Measurements from ENCODE around the gene RC3H2. TPM values are rescaled to one million over a fixed set of nuclear protein-coding genes. Genes with fewer than 3 reads are reported as not detected.
A peak's percentile ranks its signal among the peaks of the same experiment; 100 is the strongest.
"Not testable (repeated sequence)": the region's sequence is repeated elsewhere in the genome, so short reads cannot be mapped to it uniquely, and the experiment has no call there.

The RC3H2 gene
- polyA plus RNA-seq, 3 donors, result 45.2 to 47.6 (median 46.3) TPM

DNA sequence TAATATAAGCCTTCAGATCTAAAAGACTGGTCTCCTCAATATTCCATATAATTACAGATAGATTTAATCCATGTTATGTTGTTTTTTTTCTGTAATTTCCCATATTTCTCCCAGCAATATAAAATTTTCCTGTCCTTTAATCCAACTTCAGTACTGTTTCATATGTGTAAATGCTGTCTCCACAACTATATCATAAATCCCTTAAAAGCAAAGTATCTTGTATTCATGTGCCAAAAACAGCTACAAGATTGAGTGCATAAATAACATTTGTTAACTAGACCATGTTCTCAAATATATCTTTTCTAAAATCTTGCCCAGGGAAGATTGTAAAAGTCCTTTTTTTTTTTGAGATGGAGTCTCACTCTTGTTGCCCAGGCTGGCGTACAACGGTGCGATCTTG, 41.8 kb downstream of the RC3H2 start:
- DNase-seq (ENCODE audit: extremely low read depth in 1 of 11, low read depth in 9 of 11, low spot score in 4 of 11), result no peak

DNA sequence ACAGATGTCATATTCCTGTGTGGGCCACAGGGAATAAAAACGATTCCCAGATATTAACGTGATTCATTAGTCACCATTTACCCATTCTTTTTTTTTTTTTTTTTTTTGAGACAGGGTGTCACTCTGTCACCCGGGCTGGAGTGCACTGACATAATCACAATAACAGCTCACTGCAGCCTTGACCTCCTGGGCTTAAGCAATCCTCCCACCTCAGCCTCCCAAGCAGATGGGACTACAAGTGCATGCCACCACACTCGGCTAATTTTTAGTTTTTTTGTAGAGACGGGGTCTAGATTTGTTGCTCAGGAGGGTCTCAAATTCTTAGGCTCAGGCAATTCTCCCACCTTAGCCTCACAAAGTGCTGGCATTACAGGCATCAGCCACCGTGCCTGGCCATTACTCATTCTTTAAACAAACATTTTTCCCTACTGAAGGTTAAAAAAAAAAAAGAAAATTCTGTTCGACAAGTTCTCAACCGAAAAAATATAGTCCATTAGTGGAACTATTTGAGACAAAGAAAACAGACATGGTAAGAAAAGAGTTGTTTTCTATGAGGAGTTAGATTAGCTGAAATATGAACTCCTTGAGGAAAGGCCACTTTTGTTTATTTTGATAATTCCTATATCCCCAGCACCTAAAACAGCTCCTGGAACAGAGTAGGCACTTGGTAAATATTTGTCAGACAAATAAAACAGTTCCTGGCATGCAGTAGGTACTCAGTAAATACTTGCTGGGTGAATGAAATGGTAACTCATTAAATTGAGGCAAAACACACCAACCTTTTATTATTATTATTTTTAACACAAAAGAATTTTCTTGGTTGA, 44.6 kb downstream of the RC3H2 start:
- DNase-seq (ENCODE audit: extremely low read depth in 1 of 11, low read depth in 9 of 11, low spot score in 4 of 11), result no peak

DNA sequence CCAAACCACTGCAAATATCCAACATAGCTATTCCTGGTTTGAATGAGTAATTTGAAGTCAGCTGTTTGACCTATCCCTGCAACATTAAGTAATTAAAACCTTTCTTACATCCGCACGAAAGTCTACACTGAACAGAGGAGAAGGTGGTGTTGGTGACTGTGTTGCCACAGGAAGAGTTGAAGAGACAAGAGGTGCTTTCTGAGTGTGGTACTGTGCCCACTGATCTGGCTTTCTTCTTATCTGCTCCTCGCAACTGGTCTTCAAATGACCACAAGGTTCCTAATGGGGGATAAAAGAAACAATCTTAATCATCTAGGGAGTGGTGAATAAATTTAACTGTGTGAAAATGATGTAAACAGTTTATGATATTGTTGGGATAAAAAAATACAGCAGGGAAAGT, 47.3 kb downstream of the RC3H2 start:
- DNase-seq (ENCODE audit: extremely low read depth in 1 of 11, low read depth in 9 of 11, low spot score in 4 of 11), result no peak

DNA sequence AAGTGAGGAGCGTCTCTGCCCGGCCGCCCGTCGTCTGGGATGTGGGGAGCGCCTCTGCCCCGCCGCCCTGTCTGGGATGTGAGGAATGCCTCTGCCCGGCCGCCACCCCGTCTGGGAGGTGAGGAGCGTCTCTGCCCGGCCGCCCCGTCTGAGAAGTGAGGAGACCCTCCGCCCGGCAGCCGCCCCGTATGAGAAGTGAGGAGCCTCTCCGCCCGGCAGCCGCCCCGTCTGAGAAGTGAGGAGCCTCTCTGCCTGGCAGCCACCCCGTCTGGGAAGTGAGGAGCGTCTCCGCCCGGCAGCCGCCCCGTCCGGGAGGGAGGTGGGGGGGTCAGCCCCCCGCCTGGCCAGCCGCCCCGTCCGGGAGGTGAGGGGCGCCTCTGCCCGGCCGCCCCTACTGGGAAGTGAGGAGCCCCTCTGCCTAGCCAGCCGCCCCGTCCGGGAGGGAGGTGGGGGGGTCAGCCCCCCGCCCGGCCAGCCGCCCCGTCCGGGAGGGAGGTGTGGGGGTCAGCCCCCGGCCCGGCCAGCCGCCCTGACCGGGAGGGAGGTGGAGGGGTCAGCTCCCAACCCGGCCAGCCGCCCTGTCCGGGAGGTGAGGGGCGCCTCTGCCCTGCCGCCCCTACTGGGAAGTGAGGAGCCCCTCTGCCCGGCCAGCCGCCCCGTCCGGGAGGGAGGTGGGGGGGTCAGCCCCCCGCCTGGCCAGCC, 52.9 kb downstream of the RC3H2 start:
- DNase-seq (ENCODE audit: extremely low read depth in 1 of 11, low read depth in 9 of 11, low spot score in 4 of 11), result not testable (repeated sequence)

DNA sequence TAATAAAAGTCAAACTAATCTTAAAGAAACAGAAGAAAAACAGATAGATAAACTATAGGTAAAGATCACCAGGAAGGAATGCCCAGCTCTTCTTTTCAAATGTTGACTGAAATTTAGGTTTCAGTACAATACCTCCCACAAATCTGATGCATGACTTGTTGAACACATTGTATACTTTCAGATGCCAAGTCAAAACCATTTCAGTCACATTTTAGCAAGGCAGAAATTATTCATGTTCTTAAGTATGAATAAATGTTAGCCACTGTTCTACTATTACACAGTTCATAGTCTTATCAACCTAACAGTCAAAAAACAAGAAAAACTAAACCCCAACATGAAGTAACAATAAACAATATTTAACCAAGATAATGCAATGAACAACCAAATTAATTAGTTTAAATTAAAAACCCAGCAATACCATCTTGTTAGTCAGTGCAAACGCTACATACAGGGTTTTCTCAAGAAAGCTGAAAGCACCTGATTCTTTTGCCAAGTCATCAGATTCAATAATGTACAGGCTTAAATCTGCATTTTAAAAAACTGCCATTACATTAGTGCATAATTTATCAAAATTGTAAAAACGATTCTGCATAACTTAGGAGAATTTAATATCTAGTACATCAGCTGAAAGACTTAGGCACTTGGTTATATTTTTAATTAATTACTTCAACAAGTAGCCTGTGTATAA, 56.8 kb downstream of the RC3H2 start:
- DNase-seq (ENCODE audit: extremely low read depth in 1 of 11, low read depth in 9 of 11, low spot score in 4 of 11), result no peak

DNA sequence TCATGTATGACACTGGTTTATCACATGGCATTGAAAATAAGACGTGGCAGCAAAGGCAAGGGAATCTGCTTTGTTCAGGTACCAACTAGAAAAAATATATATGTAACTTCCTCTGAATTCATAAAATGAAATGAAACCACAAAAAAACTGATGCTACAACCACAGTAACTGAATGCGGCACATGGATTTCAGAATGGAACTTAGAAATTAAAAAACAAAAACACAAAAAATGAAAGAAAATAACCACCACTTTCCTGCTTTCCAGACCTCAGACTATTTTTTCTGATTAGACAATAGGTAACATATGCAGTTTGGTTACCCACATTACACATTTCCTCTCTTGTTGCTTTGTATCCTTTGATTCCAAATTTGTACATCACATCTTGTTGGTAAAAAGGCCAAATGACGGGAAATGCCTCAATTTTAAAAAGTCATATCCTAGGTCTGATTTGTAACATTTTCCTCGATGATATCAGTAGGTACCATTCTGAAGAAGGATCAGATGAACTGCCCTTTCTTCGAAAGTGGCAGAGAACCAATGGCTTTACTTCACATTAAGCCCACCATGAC, 58.7 kb downstream of the RC3H2 start:
- DNase-seq (ENCODE audit: extremely low read depth in 1 of 11, low read depth in 9 of 11, low spot score in 4 of 11), result no peak

DNA sequence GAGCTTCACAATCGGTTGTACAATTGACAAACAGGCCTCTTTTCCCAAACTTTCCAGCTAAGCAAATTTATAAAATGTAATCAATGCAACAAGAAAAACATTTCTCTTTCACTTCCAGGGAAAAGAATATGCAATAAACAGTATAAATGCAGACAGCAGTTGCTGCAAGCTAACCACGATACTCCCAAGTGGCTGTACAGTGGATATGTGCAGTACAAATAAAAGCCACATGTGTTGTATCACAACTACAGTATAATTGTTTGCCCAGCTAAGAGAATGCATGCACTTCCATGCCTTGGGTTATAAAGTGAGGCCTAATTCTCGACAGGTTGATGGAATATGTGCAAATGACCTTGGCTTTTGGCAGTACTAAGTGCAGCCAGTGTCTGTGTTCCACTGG, 60.0 kb downstream of the RC3H2 start:
- DNase-seq (ENCODE audit: extremely low read depth in 1 of 11, low read depth in 9 of 11, low spot score in 4 of 11), result no peak

DNA sequence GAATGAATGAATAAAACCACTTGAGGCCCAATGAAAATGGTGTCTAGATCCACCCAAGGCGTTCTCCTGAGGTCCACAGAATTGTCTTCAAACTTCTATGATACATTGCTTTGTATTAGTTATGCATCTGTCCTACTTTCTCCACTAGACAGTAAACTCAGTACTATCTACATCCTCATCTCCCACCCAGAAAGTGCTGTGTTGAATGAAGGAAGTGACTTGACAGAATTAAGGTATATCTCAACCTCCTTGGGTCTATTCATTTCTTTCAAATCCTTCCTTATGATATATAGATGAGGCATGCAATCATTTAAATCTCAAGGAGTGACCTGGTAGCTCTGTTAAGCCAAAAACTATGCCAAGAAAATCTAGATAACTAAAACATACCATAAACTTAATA, 61.0 kb downstream of the RC3H2 start:
- DNase-seq (ENCODE audit: extremely low read depth in 1 of 11, low read depth in 9 of 11, low spot score in 4 of 11), result no peak

DNA sequence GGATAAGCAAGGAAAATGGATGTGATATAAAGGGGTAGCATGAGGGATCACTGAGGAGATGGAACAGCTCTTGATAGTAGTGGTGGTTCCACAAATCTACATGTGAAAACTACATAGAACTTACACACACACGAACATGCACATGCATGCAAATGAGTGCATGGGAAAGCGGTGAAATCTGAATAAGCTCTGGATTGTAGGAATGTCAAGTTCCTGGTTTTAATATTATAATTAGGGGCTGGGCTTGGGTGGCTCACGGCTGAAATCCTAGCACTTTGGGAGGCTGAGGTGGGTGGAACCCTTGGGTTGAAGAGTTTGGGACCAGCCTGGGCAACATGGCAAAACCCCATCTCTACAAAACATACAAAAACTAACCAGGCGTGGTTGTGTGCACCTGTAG, 63.7 kb downstream of the RC3H2 start:
- no peak for DNase-seq (ENCODE audit: extremely low read depth in 1 of 11, low read depth in 9 of 11, low spot score in 4 of 11)

DNA sequence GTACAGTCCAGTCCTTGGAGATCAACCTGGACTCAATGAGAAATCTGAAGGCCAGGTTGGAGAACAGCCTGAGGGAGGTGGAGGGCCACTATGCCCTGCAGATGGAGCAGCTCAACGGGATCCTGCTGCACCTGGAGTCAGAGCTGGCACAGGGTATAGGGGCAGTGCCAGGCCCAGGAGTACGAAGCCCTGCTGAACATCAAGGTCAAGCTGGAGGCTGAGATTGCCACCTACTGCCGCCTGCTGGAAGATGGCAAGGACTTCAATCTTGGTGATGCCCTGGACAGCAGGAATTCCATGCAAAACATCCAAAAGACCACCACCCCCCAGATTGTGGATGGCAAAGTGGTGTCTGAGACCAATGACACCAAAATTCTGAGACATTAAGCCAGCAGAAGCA, 66.7 kb downstream of the RC3H2 start:
- not testable (repeated sequence) for DNase-seq (ENCODE audit: extremely low read depth in 1 of 11, low read depth in 9 of 11, low spot score in 4 of 11)

DNA sequence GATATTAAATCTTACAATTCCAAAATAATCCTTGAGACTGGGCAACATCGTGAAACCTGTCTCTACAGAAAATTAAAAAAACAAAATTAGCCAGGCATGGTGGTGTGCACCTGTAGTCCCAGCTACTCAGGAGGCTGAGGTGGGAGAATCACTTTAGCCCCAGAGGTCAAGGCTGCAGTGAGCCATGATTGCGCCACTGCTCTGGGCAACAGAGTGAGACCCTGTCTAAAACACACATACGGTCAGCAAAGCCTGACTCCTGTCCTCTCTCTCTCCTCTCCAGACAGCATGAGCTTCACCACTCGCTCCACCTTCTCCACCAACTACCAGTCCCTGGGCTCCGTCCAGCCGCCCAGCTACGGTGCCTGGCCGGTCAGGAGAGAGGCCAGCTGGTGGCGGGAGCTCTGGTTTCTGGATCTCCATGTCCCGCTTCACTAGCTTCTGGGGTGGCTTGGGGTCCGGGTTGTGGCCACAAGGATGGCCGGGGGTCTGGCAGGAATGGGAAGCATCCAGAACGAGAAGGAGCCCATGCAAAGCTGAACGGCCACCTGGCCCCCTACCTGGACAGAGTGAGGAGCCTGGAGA, 67.8 kb downstream of the RC3H2 start:
- DNase-seq (ENCODE audit: extremely low read depth in 1 of 11, low read depth in 9 of 11, low spot score in 4 of 11), result no peak

DNA sequence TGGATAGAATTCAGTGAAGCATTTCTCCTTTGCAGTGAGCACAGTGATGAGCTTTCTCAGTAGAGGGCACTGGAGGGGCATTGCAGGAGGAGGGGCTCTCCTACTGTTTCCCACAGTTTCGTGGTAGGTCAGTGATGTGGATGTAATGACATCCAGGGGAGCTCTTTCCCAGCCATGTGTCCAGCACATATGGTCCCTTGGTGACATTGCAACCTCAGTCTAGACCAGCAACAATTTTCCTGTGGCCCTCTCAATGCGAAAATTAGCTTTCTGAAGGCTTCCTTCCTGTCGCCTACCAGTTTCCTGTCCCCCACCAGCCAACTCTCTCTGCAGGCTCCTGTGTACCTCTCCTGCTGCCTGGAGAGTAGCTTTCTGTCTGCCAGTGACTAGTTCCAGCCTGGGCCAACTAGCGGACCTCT, 69.8 kb downstream of the RC3H2 start:
- no peak for DNase-seq (ENCODE audit: extremely low read depth in 1 of 11, low read depth in 9 of 11, low spot score in 4 of 11)

DNA sequence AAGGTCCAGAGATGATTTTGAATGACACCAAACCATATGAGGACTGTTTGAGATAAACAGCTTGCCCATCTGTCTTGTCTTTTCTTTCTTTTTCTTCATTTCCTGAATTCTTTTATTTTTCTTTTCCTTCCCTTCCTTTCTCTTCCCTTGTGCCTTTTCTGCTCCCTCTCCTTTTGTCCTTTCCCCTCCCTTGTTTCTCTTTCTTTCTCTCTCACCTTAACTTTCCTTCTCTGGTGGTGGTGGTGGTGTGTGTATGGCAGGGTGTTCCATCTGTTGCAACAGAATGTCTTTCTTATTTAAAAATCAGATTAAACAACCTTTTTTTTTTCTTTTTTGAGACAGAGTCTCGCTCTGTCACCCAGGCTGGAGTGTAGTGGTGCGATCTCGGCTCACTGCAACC, 73.0 kb downstream of the RC3H2 start:
- no peak for DNase-seq (ENCODE audit: extremely low read depth in 1 of 11, low read depth in 9 of 11, low spot score in 4 of 11)

DNA sequence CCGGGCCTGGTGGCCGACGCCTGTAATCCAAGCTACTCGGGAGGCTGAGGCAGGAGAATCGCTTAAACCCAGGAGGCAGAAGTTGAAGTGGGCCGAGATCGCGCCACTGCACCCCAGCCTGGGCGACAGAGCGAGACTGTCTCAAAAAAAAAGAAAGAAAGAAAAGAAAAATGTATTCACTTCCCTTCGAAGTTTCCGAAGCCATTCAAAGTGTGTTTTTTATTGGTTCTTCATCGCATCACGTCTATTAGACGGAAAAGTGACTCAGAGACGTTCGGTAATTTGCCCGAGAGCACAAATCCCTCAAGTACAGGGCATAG, 76.2 kb downstream of the RC3H2 start:
- DNase-seq (ENCODE audit: extremely low read depth in 1 of 11, low read depth in 9 of 11, low spot score in 4 of 11), result not testable (repeated sequence)

DNA sequence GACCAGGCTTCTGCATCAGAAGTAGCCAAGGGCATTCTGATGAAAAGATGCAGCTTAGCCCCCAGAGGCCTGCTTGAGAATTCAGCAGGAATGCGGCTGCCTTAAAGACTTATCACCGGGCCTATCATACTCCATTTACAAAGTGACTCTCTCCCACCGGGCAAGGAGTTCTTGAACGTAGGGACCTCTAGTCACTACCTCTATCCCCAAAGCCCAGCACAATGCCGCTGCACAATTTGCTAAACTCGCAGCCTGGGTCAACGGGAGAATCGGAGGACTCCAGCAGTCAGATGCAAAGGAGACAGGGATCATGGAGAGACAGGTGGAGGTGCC, 77.4 kb downstream of the RC3H2 start:
- DNase-seq (ENCODE audit: extremely low read depth in 1 of 11, low read depth in 9 of 11, low spot score in 4 of 11), result peak in 2 of 11 donors; percentile 18 to 35

DNA sequence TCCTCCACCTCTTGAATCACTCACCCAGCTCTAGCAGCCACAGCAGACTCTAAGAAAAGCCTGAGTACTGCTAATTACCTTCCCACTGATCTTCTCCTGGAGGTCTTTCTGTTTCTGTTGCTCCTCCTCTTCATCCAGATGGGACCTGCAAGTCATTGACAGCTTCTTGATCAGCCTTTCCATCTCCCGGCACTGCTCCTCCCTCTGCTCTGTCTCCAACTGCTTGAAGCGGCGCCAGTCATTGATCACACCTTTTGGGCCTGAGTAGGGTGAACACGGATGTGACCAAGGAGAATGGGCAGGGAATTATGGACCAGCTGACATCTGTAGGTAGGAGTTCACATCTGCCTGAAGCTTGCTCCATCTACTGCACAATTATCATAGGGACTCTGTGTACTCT, 82.2 kb downstream of the RC3H2 start:
- no peak for DNase-seq (ENCODE audit: extremely low read depth in 1 of 11, low read depth in 9 of 11, low spot score in 4 of 11)

DNA sequence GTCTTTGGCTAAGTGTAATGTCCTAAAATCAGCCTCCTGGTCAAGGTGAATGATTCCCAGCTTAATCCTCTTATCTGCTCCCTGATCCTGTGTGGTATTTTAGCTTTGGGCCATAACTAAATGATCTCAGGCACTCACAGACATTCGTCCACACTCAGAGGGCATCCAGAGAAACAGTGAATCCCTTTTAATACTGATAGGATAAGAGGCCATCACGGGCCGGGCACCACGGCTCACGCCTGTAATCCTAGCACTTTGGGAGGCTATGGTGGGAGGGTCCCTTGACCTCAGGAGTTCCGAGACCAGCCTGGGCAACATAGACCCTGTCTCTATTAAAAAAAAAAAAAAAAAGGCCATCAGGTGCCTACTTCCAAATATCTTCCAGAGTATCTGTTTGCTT, 83.1 kb downstream of the RC3H2 start:
- DNase-seq (ENCODE audit: extremely low read depth in 1 of 11, low read depth in 9 of 11, low spot score in 4 of 11), result no peak

DNA sequence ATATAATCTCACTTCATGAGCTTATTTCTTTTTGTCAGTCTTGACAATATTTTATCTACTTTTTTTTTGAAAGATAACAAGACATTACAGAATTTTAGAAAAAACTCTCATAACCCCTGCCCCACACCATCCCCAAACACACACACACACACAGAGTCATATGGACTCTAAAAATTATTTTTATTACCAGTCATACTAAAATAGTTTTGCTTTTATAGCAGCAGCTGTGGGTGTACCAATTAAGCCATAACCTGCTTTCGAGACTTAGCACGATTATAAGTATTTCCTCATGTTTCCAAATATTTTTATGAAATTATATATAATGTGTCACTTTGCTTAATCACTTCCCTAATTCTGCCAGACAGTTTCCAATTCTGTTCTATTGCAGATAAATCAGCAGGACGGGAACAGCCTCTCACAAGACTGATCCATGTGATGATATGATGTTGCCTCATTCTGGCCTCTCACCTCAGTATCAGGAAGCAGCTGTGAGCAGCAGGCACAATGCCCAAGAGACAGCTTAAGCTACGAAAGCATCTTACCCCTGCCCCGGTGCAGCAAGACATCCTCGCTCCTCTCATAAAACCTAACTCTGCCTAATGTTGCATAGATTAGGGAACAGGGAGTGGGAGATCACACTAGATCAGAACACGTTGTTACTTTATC, 83.7 kb downstream of the RC3H2 start:
- no peak for DNase-seq (ENCODE audit: extremely low read depth in 1 of 11, low read depth in 9 of 11, low spot score in 4 of 11)

DNA sequence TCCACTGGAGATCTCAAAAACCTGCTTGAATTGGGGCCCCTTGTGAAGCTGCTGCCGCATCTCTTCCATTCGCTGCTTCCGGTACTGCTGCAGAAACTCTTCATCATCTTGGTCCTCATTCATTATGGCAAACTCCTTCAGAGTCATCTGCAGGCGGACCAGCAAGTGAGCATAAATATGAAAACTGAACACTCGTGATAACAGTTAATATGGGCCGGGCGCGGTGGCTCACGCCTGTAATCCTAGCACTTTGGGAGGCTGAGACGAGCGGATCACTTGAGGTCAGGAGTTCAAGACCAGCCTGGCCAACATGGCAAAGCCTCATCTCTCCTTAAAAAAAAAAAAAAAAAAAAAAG, 84.7 kb downstream of the RC3H2 start:
- no peak for DNase-seq (ENCODE audit: extremely low read depth in 1 of 11, low read depth in 9 of 11, low spot score in 4 of 11)

All from renal cortex interstitium (tissue), 11 donors.